GM12872 (cell line): Measurements from ENCODE around the gene RIC3.

ENCODE experiments used
- CTCF ChIP-seq: IDR thresholded peaks from 3 replicates; pipeline ENCODE4 v1.5.1; 2011; ENCODE audit warnings: low read depth, mild to moderate bottlenecking, low read length, moderate library complexity; ENCODE audit not compliant: insufficient read depth

RIC3 gene

GRCh38 chr11:8110396-8110795 is 58.4 kb downstream of the RIC3 start:
- TF ChIP-seq CTCF: no peak

GRCh38 chr11:8109675-8110074 is 59.1 kb downstream of the RIC3 start:
- no peak for TF ChIP-seq CTCF

- TF ChIP-seq CTCF: no peak
Measured at GRCh38 chr11:8108421-8108820, 60.4 kb downstream of the RIC3 start.

GRCh38 chr11:8107642-8108041 is 61.2 kb downstream of the RIC3 start:
- no peak for TF ChIP-seq CTCF

GRCh38 chr11:8106679-8107078 is 62.1 kb downstream of the RIC3 start:
- no peak for TF ChIP-seq CTCF

- TF ChIP-seq CTCF: no peak
Measured at GRCh38 chr11:8105666-8106065, 63.2 kb downstream of the RIC3 start.

GRCh38 chr11:8105133-8105532 is 63.7 kb downstream of the RIC3 start:
- TF ChIP-seq CTCF: no peak

GRCh38 chr11:8103909-8104308 is 64.9 kb downstream of the RIC3 start:
- no peak for TF ChIP-seq CTCF
